Measurements from ENCODE around the gene ZNF862. TPM values are rescaled to one million over a fixed set of nuclear protein-coding genes. Genes with fewer than 3 reads are reported as not detected.

The ZNF862 gene
- total RNA-seq, 1 experiment from 2014 or later, result 3.6 TPM

DNA sequence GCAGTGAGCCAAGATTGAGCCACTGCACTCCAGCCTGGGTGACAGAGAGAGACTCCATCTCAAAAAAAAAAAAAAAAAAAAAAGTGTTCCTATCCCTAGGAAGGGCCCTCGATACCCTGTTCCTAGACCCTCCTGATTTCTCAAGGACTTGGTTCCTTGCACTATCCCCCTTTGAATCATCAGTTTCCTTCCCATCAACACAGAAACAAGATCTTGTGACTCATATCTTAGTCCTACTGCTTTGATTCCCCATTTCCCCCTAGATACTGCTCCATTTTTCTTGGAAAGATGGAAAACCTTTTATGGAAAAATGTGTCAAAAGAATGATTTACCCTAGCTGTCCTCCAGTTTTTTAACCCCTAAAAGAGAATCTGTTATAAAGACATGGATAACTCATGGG is 1.7 kb upstream of the ZNF862 start:
- Mint-ChIP-seq H3K4me3 (no peak overlapping the region), H3K27ac (no peak overlapping the region), H3K36me3 (no peaks in the 10 kb centered on the region), H3K27me3 (ENCODE audit: low read depth) (peaks cover 18% of the 10 kb centered on the region), H3K9me3 (no peaks in the 10 kb centered on the region), H3K4me1 (peaks cover 22% of the 10 kb centered on the region)
- ChIA-PET CTCF (no interaction called here), POLR2A (no interaction called here)
- TF ChIP-seq ZNF219 (CRISPR knock-in tag; IDR thresholded peaks at IDR 0.05; ENCODE audit: borderline replicate concordance), result no peak
- TF ChIP-seq, protein P1, sequence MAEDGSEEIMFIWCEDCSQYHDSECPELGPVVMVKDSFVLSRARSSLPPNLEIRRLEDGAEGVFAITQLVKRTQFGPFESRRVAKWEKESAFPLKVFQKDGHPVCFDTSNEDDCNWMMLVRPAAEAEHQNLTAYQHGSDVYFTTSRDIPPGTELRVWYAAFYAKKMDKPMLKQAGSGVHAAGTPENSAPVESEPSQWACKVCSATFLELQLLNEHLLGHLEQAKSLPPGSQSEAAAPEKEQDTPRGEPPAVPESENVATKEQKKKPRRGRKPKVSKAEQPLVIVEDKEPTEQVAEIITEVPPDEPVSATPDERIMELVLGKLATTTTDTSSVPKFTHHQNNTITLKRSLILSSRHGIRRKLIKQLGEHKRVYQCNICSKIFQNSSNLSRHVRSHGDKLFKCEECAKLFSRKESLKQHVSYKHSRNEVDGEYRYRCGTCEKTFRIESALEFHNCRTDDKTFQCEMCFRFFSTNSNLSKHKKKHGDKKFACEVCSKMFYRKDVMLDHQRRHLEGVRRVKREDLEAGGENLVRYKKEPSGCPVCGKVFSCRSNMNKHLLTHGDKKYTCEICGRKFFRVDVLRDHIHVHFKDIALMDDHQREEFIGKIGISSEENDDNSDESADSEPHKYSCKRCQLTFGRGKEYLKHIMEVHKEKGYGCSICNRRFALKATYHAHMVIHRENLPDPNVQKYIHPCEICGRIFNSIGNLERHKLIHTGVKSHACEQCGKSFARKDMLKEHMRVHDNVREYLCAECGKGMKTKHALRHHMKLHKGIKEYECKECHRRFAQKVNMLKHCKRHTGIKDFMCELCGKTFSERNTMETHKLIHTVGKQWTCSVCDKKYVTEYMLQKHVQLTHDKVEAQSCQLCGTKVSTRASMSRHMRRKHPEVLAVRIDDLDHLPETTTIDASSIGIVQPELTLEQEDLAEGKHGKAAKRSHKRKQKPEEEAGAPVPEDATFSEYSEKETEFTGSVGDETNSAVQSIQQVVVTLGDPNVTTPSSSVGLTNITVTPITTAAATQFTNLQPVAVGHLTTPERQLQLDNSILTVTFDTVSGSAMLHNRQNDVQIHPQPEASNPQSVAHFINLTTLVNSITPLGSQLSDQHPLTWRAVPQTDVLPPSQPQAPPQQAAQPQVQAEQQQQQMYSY (CRISPR knock-in tag; IDR thresholded peaks at IDR 0.05), result no peak
- no peak for TF ChIP-seq SMAD4 (CRISPR knock-in tag; IDR thresholded peaks at IDR 0.05)
- TF ChIP-seq, protein P2, sequence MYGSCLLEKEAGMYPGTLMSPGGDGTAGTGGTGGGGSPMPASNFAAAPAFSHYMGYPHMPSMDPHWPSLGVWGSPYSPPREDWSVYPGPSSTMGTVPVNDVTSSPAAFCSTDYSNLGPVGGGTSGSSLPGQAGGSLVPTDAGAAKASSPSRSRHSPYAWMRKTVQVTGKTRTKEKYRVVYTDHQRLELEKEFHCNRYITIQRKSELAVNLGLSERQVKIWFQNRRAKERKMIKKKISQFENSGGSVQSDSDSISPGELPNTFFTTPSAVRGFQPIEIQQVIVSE (CRISPR knock-in tag; IDR thresholded peaks at IDR 0.05; ENCODE audit: borderline replicate concordance), result no peak
- TF ChIP-seq ETV6 (CRISPR knock-in tag; IDR thresholded peaks at IDR 0.05), result no peak
- TF ChIP-seq, protein P3, sequence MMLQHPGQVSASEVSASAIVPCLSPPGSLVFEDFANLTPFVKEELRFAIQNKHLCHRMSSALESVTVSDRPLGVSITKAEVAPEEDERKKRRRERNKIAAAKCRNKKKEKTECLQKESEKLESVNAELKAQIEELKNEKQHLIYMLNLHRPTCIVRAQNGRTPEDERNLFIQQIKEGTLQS (CRISPR knock-in tag; conservative IDR thresholded peaks at IDR 0.05), result no peak
- TF ChIP-seq TEAD4 (CRISPR knock-in tag; IDR thresholded peaks at IDR 0.05), result no peak
- TF ChIP-seq GTF2I (CRISPR knock-in tag; conservative IDR thresholded peaks at IDR 0.05), result no peak
- no peak for TF ChIP-seq ZNF317 (CRISPR knock-in tag; IDR thresholded peaks at IDR 0.05; ENCODE audit: borderline replicate concordance, low read depth)
- no peak for TF ChIP-seq EMX1 (CRISPR knock-in tag; IDR thresholded peaks at IDR 0.05)
- TF ChIP-seq, protein P4, sequence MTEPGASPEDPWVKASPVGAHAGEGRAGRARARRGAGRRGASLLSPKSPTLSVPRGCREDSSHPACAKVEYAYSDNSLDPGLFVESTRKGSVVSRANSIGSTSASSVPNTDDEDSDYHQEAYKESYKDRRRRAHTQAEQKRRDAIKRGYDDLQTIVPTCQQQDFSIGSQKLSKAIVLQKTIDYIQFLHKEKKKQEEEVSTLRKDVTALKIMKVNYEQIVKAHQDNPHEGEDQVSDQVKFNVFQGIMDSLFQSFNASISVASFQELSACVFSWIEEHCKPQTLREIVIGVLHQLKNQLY (CRISPR knock-in tag; IDR thresholded peaks at IDR 0.05), result no peak
- TF ChIP-seq, protein P5, sequence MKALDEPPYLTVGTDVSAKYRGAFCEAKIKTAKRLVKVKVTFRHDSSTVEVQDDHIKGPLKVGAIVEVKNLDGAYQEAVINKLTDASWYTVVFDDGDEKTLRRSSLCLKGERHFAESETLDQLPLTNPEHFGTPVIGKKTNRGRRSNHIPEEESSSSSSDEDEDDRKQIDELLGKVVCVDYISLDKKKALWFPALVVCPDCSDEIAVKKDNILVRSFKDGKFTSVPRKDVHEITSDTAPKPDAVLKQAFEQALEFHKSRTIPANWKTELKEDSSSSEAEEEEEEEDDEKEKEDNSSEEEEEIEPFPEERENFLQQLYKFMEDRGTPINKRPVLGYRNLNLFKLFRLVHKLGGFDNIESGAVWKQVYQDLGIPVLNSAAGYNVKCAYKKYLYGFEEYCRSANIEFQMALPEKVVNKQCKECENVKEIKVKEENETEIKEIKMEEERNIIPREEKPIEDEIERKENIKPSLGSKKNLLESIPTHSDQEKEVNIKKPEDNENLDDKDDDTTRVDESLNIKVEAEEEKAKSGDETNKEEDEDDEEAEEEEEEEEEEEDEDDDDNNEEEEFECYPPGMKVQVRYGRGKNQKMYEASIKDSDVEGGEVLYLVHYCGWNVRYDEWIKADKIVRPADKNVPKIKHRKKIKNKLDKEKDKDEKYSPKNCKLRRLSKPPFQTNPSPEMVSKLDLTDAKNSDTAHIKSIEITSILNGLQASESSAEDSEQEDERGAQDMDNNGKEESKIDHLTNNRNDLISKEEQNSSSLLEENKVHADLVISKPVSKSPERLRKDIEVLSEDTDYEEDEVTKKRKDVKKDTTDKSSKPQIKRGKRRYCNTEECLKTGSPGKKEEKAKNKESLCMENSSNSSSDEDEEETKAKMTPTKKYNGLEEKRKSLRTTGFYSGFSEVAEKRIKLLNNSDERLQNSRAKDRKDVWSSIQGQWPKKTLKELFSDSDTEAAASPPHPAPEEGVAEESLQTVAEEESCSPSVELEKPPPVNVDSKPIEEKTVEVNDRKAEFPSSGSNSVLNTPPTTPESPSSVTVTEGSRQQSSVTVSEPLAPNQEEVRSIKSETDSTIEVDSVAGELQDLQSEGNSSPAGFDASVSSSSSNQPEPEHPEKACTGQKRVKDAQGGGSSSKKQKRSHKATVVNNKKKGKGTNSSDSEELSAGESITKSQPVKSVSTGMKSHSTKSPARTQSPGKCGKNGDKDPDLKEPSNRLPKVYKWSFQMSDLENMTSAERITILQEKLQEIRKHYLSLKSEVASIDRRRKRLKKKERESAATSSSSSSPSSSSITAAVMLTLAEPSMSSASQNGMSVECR (CRISPR knock-in tag; IDR thresholded peaks at IDR 0.05; ENCODE audit: borderline replicate concordance), result no peak
- no peak for TF ChIP-seq FOXK1 (CRISPR knock-in tag; IDR thresholded peaks at IDR 0.05)
- no peak for TF ChIP-seq FOXJ3 (CRISPR knock-in tag; IDR thresholded peaks at IDR 0.05; ENCODE audit: borderline replicate concordance)
- no peak for TF ChIP-seq GABPB1 (CRISPR knock-in tag; IDR thresholded peaks at IDR 0.05)
- TF ChIP-seq, protein P6, sequence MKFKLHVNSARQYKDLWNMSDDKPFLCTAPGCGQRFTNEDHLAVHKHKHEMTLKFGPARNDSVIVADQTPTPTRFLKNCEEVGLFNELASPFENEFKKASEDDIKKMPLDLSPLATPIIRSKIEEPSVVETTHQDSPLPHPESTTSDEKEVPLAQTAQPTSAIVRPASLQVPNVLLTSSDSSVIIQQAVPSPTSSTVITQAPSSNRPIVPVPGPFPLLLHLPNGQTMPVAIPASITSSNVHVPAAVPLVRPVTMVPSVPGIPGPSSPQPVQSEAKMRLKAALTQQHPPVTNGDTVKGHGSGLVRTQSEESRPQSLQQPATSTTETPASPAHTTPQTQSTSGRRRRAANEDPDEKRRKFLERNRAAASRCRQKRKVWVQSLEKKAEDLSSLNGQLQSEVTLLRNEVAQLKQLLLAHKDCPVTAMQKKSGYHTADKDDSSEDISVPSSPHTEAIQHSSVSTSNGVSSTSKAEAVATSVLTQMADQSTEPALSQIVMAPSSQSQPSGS (CRISPR knock-in tag; IDR thresholded peaks at IDR 0.05; ENCODE audit: borderline replicate concordance, low read depth), result no peak
- no peak for TF ChIP-seq NR2C2 (CRISPR knock-in tag; IDR thresholded peaks at IDR 0.05)
- no peak for ATAC-seq
- no peak for DNase-seq (ENCODE audit: low spot score)
